RWPE1 (cell line): ENCODE results near the gene ITPKB.

Experiments
- CTCF ChIA-PET: fragments of 350-600 bp; sonication (Branson Sonifier 250); formaldehyde crosslinking; extraction: SDS; loops from one replicate; lab custom pipeline; 2021; lab: Yijun Ruan, JAX
- POLR2A ChIA-PET: fragments of 400-600 bp; formaldehyde crosslinking; extraction: SDS; loops from one replicate; lab custom pipeline; 2020; ENCODE audit warnings: antibody characterized with exemption; ENCODE audit not compliant: low non-redundant PET; lab: Yijun Ruan, JAX
- DNase-seq: peaks from one replicate; pipeline ENCODE4 v3.0.0; 2012; ENCODE audit warnings: low spot score
- H3K27ac ChIP-seq: fragments of 450-650 bp; 2 replicates; pipeline ENCODE4 v1.5.1; 2017
- CTCF ChIP-seq: fragments of 450-650 bp; conservative IDR thresholded peaks from 2 replicates; pipeline ENCODE4 v1.5.1; 2017; ENCODE audit warnings: low read depth, mild to moderate bottlenecking

ITPKB gene

GRCh38 chr1:226734611-226735153, 4.4 kb downstream of the ITPKB start:
- ChIA-PET CTCF (interaction anchor here (0.8 to 1.3 kb wide), 2 partner anchors 21 to 23 kb away, joined by 5 to 6 read pairs; no protein-coding TSS in a partner anchor), POLR2A (no interaction called here)
- H3K27ac ChIP-seq = no peak overlapping the region
- no peak for DNase-seq
- no peak for TF ChIP-seq CTCF

DNA sequence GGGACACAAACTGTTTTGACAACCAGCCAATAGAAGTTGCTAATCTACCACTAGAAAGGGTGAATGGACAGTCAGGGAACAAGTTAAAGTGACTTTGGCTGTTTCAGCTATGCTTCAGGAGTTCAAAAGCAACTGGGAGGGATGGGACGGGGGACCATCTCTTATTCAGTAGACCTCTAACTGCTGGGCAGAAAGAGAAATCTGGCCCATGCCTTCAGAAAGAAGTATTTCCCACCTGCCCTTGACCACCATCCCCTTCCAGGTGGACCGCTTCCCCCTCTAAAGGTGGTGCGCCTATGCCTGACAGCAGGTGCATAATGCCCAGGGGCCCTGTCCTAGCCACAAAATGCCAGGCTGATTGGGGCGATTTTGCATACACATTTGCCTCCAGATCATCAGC, 5.2 kb downstream of the ITPKB start:
- ChIA-PET CTCF (interaction anchor here (0.6 to 1.3 kb wide), 3 partner anchors 22 to 163 kb away, joined by 3 to 6 read pairs (median 5); no protein-coding TSS in a partner anchor), POLR2A (no interaction called here)
- H3K27ac ChIP-seq = no peak overlapping the region
- no peak for TF ChIP-seq CTCF
- DNase-seq = no peak

DNA sequence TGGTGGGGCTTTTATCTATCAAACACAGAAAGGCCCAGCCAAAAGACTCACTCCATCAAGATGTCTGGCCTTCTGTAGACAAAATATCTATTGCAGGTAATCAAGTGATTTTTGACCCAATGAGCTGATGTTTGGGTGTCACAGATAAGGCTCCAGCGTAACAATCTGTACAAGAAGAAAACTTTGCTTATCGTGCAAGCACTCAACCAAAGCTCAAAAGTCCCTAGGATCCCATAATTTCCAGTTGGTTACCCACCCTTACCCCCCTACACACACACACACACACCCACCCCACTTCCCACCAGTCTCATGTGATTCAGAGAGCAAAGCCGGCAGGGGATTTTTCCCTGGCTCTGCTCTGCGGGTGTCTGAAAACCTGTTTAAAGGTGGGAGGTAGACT, 5.8 kb downstream of the ITPKB start:
- TF ChIP-seq CTCF = no peak
- POLR2A ChIA-PET = no interaction called here
- CTCF ChIA-PET = no interaction called here
- DNase-seq = no peak
- no peak overlapping the region for H3K27ac ChIP-seq

- POLR2A ChIA-PET = no interaction called here
- TF ChIP-seq CTCF = no peak
- H3K27ac ChIP-seq = no peak overlapping the region
- CTCF ChIA-PET = no interaction called here
- no peak for DNase-seq
These were observed 6.2 kb downstream of the ITPKB start for GRCh38 chr1:226732856-226733291.

- no peak overlapping the region for H3K27ac ChIP-seq
- ChIA-PET POLR2A (interaction anchor here (0.6 kb wide), 1 partner anchor 53 kb away, joined by 4 read pairs; no protein-coding TSS in a partner anchor), CTCF (interaction anchor here (0.7 to 0.8 kb wide), 2 partner anchors 22 to 105 kb away, joined by 3 read pairs; no protein-coding TSS in a partner anchor)
- DNase-seq = no peak
- TF ChIP-seq CTCF = no peak
These were observed 7.7 kb downstream of the ITPKB start for GRCh38 chr1:226731257-226731893.

DNA sequence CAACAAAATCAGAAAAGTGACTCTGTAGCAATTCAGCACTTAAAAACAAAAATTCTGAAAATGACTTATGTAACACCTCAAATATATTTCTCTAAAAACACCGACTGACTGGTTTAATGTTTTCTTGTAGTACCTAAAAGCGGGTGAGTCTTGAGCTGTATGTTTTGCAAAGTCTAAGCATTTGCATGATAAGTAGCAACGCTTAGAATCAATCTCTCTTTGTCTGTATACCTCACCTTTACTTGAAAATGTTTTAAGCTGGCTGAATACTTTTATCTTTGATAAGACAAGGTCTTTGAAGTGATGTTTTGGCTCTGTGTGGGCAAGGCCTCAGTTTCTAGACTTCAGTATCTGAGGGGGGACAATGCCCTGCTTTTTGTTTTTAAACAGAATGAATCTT, 8.2 kb downstream of the ITPKB start:
- H3K27ac ChIP-seq = no peak overlapping the region
- ChIA-PET POLR2A (no interaction called here), CTCF (interaction anchor here (0.8 to 0.9 kb wide), 2 partner anchors 22 to 119 kb away, joined by 3 read pairs; no protein-coding TSS in a partner anchor)
- TF ChIP-seq CTCF = no peak
- DNase-seq = no peak
